HG03064 (cell line): Measurements from ENCODE around the gene NUCB1.
"Not testable (repeated sequence)": the region's sequence is repeated elsewhere in the genome, so short reads cannot be mapped to it uniquely, and the experiment has no call there.

Experiments
- ATAC-seq: cut with Tn5 transposase; IDR thresholded peaks from one replicate; pipeline ENCODE4 v1.9.1; 2021; ENCODE audit warnings: low read depth; ENCODE audit not compliant: unreplicated experiment

NUCB1 gene

DNA sequence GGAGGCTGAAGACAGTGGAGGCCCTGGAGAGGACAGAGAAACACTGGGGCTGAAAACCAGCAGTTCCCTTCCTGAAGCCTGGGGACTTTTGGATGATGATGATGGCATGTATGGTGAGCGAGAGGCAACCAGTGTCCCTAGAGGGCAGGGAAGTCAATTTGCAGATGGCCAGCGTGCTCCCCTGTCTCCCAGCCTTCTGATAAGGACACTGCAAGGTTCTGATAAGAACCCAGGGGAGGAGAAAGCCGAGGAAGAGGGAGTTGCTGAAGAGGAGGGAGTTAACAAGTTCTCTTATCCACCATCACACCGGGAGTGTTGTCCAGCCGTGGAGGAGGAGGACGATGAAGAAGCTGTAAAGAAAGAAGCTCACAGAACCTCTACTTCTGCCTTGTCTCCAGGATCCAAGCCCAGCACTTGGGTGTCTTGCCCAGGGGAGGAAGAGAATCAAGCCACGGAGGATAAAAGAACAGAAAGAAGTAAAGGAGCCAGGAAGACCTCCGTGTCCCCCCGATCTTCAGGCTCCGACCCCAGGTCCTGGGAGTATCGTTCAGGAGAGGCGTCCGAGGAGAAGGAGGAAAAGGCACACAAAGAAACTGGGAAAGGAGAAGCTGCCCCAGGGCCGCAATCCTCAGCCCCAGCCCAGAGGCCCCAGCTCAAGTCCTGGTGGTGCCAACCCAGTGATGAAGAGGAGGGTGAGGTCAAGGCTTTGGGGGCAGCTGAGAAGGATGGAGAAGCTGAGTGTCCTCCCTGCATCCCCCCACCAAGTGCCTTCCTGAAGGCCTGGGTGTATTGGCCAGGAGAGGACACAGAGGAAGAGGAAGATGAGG, 26.4 kb upstream of the NUCB1 start:
- ATAC-seq, result no peak

DNA sequence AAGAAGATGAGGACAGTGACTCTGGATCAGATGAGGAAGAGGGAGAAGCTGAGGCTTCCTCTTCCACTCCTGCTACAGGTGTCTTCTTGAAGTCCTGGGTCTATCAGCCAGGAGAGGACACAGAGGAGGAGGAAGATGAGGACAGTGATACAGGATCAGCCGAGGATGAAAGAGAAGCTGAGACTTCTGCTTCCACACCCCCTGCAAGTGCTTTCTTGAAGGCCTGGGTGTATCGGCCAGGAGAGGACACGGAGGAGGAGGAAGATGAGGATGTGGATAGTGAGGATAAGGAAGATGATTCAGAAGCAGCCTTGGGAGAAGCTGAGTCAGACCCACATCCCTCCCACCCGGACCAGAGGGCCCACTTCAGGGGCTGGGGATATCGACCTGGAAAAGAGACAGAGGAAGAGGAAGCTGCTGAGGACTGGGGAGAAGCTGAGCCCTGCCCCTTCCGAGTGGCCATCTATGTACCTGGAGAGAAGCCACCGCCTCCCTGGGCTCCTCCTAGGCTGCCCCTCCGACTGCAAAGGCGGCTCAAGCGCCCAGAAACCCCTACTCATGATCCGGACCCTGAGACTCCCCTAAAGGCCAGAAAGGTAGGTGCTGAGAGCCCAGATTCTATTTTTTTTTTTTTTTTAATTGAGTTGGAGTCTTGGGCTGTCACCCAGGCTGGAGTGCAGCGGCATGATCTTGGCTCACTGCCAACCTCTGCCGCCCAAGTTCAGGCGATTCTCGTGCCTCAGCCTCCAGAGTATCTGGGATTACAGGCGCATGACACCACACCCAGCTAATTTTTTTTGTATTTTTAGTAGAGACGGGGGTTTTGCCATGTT, 25.6 kb upstream of the NUCB1 start:
- ATAC-seq, result no peak

DNA sequence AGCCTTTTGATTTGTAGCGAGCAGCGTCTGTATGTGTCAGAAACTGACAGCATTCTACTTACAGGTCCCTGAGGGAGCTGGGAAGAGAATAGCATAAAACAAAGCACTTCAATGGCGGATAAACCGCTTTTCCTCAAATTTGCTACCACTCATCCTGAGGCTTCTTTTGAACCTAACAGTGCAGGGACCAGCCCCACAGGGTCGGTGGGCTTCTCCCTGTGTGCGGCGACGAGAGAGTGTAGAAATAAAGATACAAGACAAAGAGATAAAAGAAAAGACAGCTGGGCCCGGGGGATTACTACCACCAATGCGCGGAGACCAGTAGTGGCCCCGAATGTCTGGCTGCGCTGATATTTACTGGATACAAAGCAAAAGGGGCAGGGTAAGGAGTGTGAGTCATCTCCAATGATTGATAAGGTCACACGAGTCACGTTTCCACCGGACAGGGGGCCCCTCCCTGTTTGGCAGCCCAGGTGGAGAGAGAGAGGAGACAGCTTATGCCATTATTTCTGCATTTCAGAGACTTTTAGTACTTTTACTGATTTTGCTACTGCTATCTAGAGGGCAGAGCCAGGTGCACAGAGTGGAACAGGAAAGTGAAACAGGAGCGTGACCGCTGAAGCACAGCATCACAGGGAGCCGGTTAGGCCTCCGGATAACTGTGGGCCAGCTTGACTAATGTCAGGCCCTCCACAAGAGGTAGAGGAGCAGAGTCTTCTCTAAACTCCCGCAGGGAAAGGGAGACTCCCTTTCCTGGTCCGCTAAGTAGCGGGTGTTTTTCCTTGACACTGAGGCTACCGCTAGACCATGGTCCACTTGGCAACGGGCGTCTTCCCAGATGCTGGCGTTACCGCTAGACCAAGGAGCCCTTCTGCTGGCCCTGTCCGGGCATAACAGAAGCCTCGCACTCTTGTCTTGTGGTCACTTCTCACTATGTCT, 23.8 kb upstream of the NUCB1 start:
- ATAC-seq, result not testable (repeated sequence)

DNA sequence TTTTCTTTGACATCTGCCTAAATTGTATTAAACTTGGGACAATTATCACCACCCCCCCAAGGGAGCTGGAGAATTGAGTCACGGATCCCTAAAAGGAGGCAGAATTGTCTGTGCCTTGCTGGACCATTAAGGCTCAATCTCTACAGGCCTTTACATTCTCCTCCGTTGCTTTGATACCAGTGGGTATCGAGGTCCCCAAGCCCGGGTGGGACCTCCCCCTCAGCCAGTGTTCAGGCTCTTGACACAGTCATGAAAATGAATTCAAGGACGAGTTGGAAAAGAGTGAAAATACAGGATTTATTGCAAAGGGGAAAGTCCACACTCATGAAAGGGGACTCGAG, 22.3 kb upstream of the NUCB1 start:
- no peak for ATAC-seq

DNA sequence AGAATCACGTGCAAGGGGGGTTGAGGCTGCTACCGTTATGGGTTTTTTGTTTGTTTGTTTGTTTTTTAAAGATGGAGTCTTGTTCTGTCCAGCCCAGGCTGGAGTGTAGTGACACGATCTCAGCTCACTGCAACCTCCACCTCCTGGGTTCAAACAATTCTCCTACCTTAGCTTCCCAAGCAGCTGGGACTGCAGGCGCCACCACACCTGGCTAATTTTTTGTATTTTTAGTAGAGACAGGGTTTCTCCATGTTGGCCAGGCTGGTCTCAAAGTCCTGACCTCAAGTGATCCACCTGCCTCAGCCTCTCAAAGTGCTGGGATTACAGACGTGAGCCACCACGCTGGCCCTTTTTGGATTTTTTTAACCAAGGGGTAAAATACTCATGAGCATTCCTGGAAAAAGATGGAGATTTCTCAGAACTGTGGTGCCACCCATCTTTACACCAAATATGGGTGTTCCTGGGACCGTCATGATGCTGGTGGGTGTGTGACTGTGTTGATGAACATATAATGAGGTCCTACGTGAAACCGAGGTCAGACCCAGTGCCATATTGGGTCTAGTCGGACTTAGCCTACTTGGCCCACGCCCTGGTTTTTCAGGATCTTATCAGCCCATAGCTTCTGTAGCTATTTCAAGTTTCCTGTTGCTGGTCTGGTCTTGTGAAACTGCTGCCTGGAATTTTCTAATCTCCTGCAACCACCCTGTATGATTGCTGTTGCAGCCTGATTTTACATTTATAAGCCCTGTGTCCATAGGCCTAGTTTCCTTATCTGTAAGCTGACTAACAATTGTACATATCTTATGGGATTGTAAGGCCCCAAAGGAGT, 21.7 kb upstream of the NUCB1 start:
- ATAC-seq, result no peak

GRCh38 chr19:48879025-48879637, 21.0 kb upstream of the NUCB1 start:
- ATAC-seq, result no peak

GRCh38 chr19:48879696-48880095, 20.4 kb upstream of the NUCB1 start:
- not testable (repeated sequence) for ATAC-seq

GRCh38 chr19:48881741-48882657, 18.1 kb upstream of the NUCB1 start:
- no peak for ATAC-seq

- ATAC-seq, result no peak
Measured at GRCh38 chr19:48883726-48884125, 16.4 kb upstream of the NUCB1 start.

DNA sequence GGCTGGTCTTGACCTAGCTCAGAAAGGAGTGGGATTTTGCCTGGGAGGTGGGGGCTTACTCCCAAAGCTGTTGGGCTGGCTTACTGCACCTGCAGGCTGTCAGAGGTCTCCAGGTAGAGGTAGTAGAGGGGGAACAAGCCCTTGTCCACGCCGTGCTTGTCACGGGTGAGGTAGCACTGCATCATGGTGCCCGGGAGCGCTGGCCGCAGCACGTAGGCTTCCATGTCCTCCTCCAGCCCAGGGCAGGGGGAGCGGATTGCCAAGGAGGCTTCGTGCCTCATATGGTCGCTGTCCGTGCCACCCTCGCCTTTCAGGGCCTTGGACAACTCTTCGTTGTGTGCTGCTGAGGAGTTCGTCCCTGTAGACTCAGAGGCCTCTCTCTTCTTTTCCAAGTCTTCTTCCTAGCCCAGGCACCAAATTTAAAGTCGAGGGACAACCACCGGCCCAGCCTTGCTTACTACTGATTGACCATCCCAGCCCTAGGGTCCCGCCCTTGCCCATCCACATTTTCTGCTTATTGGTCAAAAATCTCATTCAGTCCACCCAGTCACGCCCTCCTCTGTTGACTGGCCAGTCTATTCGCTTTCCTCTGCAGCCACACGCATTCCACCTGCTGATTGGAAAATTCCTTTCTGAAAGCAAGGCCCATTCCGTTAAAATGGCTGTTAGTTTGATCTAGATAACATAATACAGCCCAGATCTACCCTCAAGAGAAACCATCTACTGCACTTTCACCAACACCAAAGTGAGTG, 12.1 kb upstream of the NUCB1 start:
- ATAC-seq, result no peak

- not testable (repeated sequence) for ATAC-seq
Measured at GRCh38 chr19:48889496-48889895, 10.6 kb upstream of the NUCB1 start.

GRCh38 chr19:48890551-48890950, 9.6 kb upstream of the NUCB1 start:
- ATAC-seq, result no peak

DNA sequence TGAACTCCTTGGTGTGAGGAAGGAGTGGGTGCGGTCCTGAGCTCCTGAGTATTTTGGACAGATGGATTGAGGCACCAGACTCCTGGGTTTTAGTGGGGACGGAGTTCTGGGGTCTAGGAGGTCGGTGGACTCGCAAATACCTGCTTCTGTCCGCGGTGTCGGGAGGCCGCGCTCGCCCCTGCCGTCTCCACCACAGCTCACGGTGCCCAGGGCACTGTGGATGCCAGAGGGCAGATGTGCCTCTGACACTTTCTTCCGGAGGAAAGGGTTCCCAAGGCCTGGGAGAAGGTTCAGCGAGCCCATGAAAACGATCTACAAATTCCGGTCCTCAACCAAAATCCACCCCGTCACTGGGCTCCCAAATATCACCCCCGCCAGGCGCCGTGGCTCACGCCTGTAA, 4.9 kb upstream of the NUCB1 start:
- no peak for ATAC-seq

- ATAC-seq, result no peak
Measured at GRCh38 chr19:48896191-48896720, 3.9 kb upstream of the NUCB1 start.

DNA sequence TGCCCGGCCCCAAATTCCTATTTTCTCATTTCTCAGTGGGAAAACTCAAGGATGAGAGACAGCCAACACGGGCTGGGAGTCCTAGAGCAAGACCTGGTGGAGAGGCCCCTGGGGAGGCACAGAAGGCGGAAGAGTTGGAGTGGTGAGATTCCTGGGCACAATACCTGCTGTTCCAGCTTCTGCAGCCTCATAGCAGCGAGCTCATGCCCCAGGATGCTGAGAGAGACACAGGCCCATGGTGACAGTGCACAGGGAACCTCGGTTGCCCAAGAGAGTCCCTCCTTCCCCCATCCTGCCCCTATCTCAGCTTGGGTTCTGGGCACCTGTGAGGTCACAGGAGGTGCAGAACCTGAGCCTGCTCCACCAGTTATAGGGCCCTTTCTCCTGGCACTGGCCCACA, 2.9 kb upstream of the NUCB1 start:
- no peak for ATAC-seq

- not testable (repeated sequence) for ATAC-seq
Measured at GRCh38 chr19:48899386-48899749, 744 bp upstream of the NUCB1 start.
